NCI-H187 (cell line): ENCODE measurements around the gene WNK4.

ENCODE experiments used
- DNase-seq, 2 experiments: peaks; one replicate each; lab custom pipeline; 2025; lab: John Stamatoyannopoulos, UW

WNK4 gene

GRCh38 chr17:42841975-42842685, 61.7 kb downstream of the WNK4 start:
- DNase-seq: no peak

- no peak for DNase-seq
Observed at GRCh38 chr17:42843358-42843934, 63.0 kb downstream of the WNK4 start.

DNA sequence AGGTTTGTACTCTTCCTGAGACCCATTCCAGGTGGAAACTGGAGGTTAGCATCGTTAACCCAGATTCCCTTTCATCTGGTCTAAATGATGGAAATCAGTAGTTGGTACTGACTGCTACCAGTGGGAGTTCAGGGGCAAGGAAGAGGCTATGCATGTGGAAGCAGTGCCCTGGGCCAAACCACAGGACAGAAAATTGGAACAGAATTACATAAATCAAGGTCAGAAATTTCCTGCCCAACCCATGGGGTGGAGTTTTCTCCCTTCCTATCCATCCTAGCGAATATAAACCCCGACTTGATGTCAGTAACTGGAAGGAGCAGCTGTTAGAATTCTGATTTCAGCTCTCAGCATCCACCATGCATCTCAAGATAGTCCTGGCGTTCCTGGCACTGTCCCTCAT, 63.9 kb downstream of the WNK4 start, which contains the start of gene AOC2:
AOC2 (plus strand) TSS at position 310 of the 400 bp plus-strand sequence; CDS start at position 357, 47 bp downstream.
- no peak for DNase-seq

GRCh38 chr17:42844761-42845555, 64.5 kb downstream of the WNK4 start:
- DNase-seq: no peak

DNA sequence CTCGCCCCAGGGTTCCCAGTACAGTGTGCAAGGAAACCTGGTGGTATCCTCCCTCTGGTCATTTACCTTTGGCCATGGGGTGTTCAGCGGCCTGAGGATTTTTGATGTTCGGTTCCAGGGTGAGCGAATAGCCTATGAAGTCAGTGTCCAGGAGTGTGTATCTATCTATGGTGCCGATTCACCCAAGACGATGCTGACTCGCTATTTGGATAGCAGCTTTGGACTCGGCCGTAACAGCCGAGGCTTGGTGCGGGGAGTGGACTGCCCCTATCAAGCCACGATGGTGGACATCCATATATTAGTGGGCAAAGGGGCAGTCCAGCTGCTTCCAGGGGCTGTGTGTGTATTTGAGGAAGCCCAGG, 65.1 kb downstream of the WNK4 start:
- no peak for DNase-seq

DNA sequence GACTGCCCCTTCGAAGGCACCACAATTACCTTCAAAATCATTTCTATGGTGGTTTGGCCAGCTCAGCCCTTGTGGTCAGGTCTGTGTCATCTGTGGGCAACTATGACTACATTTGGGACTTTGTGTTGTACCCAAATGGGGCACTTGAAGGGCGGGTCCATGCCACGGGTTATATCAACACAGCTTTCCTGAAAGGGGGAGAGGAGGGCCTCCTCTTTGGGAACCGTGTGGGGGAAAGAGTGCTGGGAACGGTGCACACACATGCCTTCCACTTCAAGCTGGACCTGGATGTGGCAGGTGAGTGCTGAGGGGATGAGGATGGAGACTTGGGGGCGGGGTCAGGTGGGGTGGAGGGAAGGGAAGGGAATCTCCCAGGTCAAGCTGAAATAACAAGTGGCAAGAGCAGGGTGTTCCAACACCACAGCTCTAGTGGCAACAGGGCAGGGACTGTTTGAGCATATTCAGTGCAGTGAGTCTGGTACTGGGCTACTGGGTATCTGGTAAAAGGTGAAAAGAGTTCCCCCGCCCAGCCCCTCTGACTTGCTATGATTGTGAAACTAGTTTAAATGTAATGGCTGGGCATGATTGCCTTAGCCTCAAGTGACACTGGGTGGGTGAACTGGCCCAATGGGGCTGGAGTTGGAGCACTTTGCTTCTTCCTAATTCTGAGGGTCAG, 65.6 kb downstream of the WNK4 start:
- no peak for DNase-seq
